Keratinocyte (primary cell): Measurements from ENCODE around the gene MTR. TPM values are rescaled to one million over a fixed set of nuclear protein-coding genes. Genes with fewer than 3 reads are reported as not detected.

ENCODE experiments used
- DNase-seq: peaks from one replicate; pipeline ENCODE4 v3.0.0-alpha.2; 2011; ENCODE audit warnings: low read depth, missing footprints, low spot score
- FAIRE-seq: peaks from 2 replicates; lab custom pipeline; 2011; peaks lifted over from hg19 to GRCh38; lab: Jason Lieb, UNC
- H2AFZ ChIP-seq: 2 replicates; pipeline ENCODE4 v1.6.0; 2012; ENCODE audit warnings: low read length, control low read depth, inconsistent platforms; ENCODE audit not compliant: control insufficient read depth
- H3K27ac ChIP-seq: 2 replicates; pipeline ENCODE4 v1.5.1; 2011; ENCODE audit warnings: low read length; ENCODE audit not compliant: control insufficient read depth, insufficient read depth
- H3K27me3 ChIP-seq: 3 replicates; pipeline ENCODE4 v1.6.0; 2011; ENCODE audit warnings: low read length; ENCODE audit not compliant: control insufficient read depth, insufficient read depth; ENCODE audit errors: extremely low read depth
- H3K36me3 ChIP-seq, 2 experiments: 2 replicates in 1 of 2; 3 replicates in 1 of 2; pipeline ENCODE4 v1.5.1; 2011; ENCODE audit warnings: low read length in 2 of 2, mild to moderate bottlenecking in 1 of 2; ENCODE audit not compliant: control insufficient read depth in 2 of 2, insufficient read depth in 2 of 2; ENCODE audit errors: extremely low read depth in 1 of 2
- H3K4me1 ChIP-seq: 3 replicates; pipeline ENCODE4 v1.5.1; 2011; ENCODE audit warnings: low read length; ENCODE audit not compliant: control insufficient read depth, insufficient read depth; ENCODE audit errors: extremely low read depth
- H3K4me2 ChIP-seq: 3 replicates; pipeline ENCODE4 v1.6.0; 2011; ENCODE audit warnings: low read depth, low read length; ENCODE audit not compliant: control insufficient read depth, insufficient read depth; ENCODE audit errors: extremely low read depth
- H3K4me3 ChIP-seq, 3 experiments: fragments of 200-600 bp in 1 of 3; sonication (generic) in 1 of 3; 2 replicates in 2 of 3; 3 replicates in 1 of 3; pipeline ENCODE4 v1.5.1; 2011 to 2016; ENCODE audit warnings: low read length in 3 of 3, mild to moderate bottlenecking in 3 of 3, control low read depth in 2 of 3, inconsistent platforms in 1 of 3, low read depth in 1 of 3, mixed read lengths in 1 of 3, mixed run types in 1 of 3, moderate library complexity in 1 of 3; ENCODE audit not compliant: control insufficient read depth in 2 of 3, insufficient read depth in 2 of 3; ENCODE audit errors: extremely low read depth in 1 of 3
- H3K79me2 ChIP-seq: 2 replicates; pipeline ENCODE4 v1.6.0; 2012; ENCODE audit warnings: low read length; ENCODE audit not compliant: control insufficient read depth, insufficient read depth
- H3K9ac ChIP-seq: 3 replicates; pipeline ENCODE4 v1.6.0; 2011; ENCODE audit warnings: low read length; ENCODE audit not compliant: control insufficient read depth, insufficient read depth; ENCODE audit errors: extremely low read depth
- H3K9me1 ChIP-seq: 3 replicates; pipeline ENCODE4 v1.6.0; 2011; ENCODE audit warnings: low read length; ENCODE audit not compliant: control insufficient read depth, insufficient read depth; ENCODE audit errors: extremely low read depth
- H3K9me3 ChIP-seq: 2 replicates; pipeline ENCODE4 v1.5.1; 2012; ENCODE audit warnings: low read depth, low read length; ENCODE audit not compliant: control insufficient read depth
- H4K20me1 ChIP-seq: 3 replicates; pipeline ENCODE4 v1.6.0; 2011; ENCODE audit warnings: low read length; ENCODE audit not compliant: control insufficient read depth, insufficient read depth; ENCODE audit errors: extremely low read depth
- CTCF ChIP-seq, 3 experiments: IDR thresholded peaks in 1 of 3; conservative IDR thresholded peaks in 1 of 3; optimal IDR thresholded peaks in 1 of 3; 2 replicates in 2 of 3; 3 replicates in 1 of 3; pipeline versions ENCODE3 to v1.5.1; 2011; ENCODE audit warnings: low read length in 3 of 3, mild to moderate bottlenecking in 3 of 3, moderate library complexity in 2 of 3, control low read depth in 1 of 3, inconsistent platforms in 1 of 3; ENCODE audit not compliant: insufficient read depth in 2 of 3; ENCODE audit errors: extremely low read depth in 1 of 3
- EZH2 ChIP-seq: IDR thresholded peaks from one replicate; pipeline ENCODE4 v1.6.1; 2012; ENCODE audit warnings: inconsistent platforms, mild to moderate bottlenecking, low read length, moderate library complexity
- dilution Hi-C: fragments of 300-500 bp; cut with MboI; formaldehyde crosslinking; loops from one replicate; pipeline ENCODE4 v1.7.0; 2020; ENCODE audit warnings: low sequenced_read_pairs; ENCODE audit not compliant: extremely low pct_ligation_motif_present
- polyA plus RNA-seq, 5 experiments: library from polyadenylated mRNA; depleted of rRNA in 3 of 5; stranded (reverse) in 3 of 5; stranded (forward) in 1 of 5; unstranded in 1 of 5; fragments of >200 nt; gene quantifications; 1 replicate in 1 of 5; 2 replicates in 3 of 5; 3 replicates in 1 of 5; pipeline versions ENCODE4 v1.2.1 to v1.2.3, GENCODE V29; 2011 to 2012; ENCODE audit warnings: missing spikeins in 2 of 5, low read depth in 1 of 5, low replicate concordance in 1 of 5

The MTR gene
- polyA plus RNA-seq, 1 donor (not counting 4 experiments of a cell fraction or from before 2014, with no cell fraction given): 14.3 TPM

GRCh38 chr1:236750928-236751327, 44.2 kb upstream of the MTR start:
- TF ChIP-seq EZH2 (no peak), CTCF (optimal IDR thresholded peaks at IDR 0.05 in 1 of 3, IDR thresholded peaks at IDR 0.05 in 1 of 3, conservative IDR thresholded peaks at IDR 0.05 in 1 of 3; ENCODE audit: extremely low read depth in 1 of 3, insufficient read depth in 2 of 3, low read length in 3 of 3) (no peak)
- Histone ChIP-seq H3K79me2 (no peaks in the 10 kb centered on the region), H3K4me1 (no peaks in the 10 kb centered on the region), H3K36me3 (no peaks in the 10 kb centered on the region), H3K9ac (no peak overlapping the region), H3K4me2 (no peak overlapping the region), H3K4me3 (no peak overlapping the region), H2AFZ (no peak overlapping the region), H3K9me3 (no peaks in the 10 kb centered on the region), H4K20me1 (no peaks in the 10 kb centered on the region), H3K9me1 (no peaks in the 10 kb centered on the region), H3K27me3 (no peaks in the 10 kb centered on the region), H3K27ac (no peak overlapping the region)
- FAIRE-seq (no peak), DNase-seq (no peak)
- dilution Hi-C loops: no loop called here

- Histone ChIP-seq H3K27me3 (no peaks in the 10 kb centered on the region), H3K27ac (no peak overlapping the region), H3K4me3 (no peak overlapping the region), H3K9me3 (no peaks in the 10 kb centered on the region), H3K4me1 (no peaks in the 10 kb centered on the region), H3K9me1 (no peaks in the 10 kb centered on the region), H3K36me3 (no peaks in the 10 kb centered on the region), H4K20me1 (no peaks in the 10 kb centered on the region), H2AFZ (no peak overlapping the region), H3K79me2 (no peaks in the 10 kb centered on the region), H3K9ac (no peak overlapping the region), H3K4me2 (no peak overlapping the region)
- TF ChIP-seq EZH2: no peak
- no peak for TF ChIP-seq CTCF (optimal IDR thresholded peaks at IDR 0.05 in 1 of 3, IDR thresholded peaks at IDR 0.05 in 1 of 3, conservative IDR thresholded peaks at IDR 0.05 in 1 of 3; ENCODE audit: extremely low read depth in 1 of 3, insufficient read depth in 2 of 3, low read length in 3 of 3)
- FAIRE-seq (no peak), DNase-seq (no peak)
- dilution Hi-C loops: no loop called here
Measured at GRCh38 chr1:236751385-236751784, 43.7 kb upstream of the MTR start.
